Thoracic aorta endothelial cell (primary cell): Measurements from ENCODE around the gene RPS15A. TPM values are rescaled to one million over a fixed set of nuclear protein-coding genes. Genes with fewer than 3 reads are reported as not detected.

Experiments
- total RNA-seq: library from RNA; depleted of rRNA; stranded (reverse); fragments of >200 nt; gene quantifications from 2 replicates; pipeline ENCODE4 v1.2.3, GENCODE V29; 2012

RPS15A gene
- 943 and 1,460 TPM in 2 replicates for total RNA-seq

GRCh38 chr16:18789850-18790706 lies at the start of gene RPS15A:
Gene RPS15A (minus strand): TSS chr16:18790334. CDS start chr16:18789113, 1,221 bp downstream.

GRCh38 chr16:18801145-18801972 lies 11.2 kb upstream of the RPS15A start, which contains the start of gene ARL6IP1:
Gene ARL6IP1 (minus strand): TSS chr16:18801549. CDS start chr16:18801466, 83 bp downstream.

Other genes starting within 250 kb of the RPS15A start
- gene NOMO2, start 228.2 kb downstream of the RPS15A start, total RNA-seq: 131 and 160 TPM in 2 replicates
- gene ARL6IP1, start 11.2 kb upstream of the RPS15A start, total RNA-seq: 510 and 541 TPM in 2 replicates
- gene SMG1, start 136.1 kb upstream of the RPS15A start, total RNA-seq: 132 and 143 TPM in 2 replicates
- gene TMC7, start 193.6 kb upstream of the RPS15A start, total RNA-seq: 4.2 and 5.6 TPM in 2 replicates